Endothelial cell of umbilical vein (primary cell): ENCODE data around the gene CYP27C1. TPM values are rescaled to one million over a fixed set of nuclear protein-coding genes. Genes with fewer than 3 reads are reported as not detected.
"Not testable (repeated sequence)": the region's sequence is repeated elsewhere in the genome, so short reads cannot be mapped to it uniquely, and the experiment has no call there.

Experiments
- BruUV-seq: library from RNA; stranded (reverse); fragments of 400-500 nt; replicated peaks from 2 replicates; lab custom pipeline; 2021; lab: Mats Ljungman, UMichigan
- CTCF ChIA-PET: fragments of 300-600, 350-600 bp; sonication (Branson Sonifier 250); formaldehyde crosslinking; loops from one replicate; lab custom pipeline; 2021; ENCODE audit warnings: antibody characterized with exemption, inconsistent platforms; lab: Charles Lee
- POLR2A ChIA-PET: fragments of 300-600, 350-600 bp; sonication (Branson Sonifier 250); formaldehyde crosslinking; loops from one replicate; lab custom pipeline; 2021; ENCODE audit warnings: antibody characterized with exemption, inconsistent platforms; lab: Charles Lee
- DNase-seq: peaks from one replicate; pipeline ENCODE4 v3.0.0-alpha.2; 2011; ENCODE audit warnings: low read depth, low spot score
- FAIRE-seq: peaks from 2 replicates; lab custom pipeline; 2011; peaks lifted over from hg19 to GRCh38; lab: Jason Lieb, UNC
- H2AFZ ChIP-seq: 2 replicates; pipeline ENCODE4 v1.6.0; 2012; ENCODE audit warnings: low read depth, low read length, control low read depth, inconsistent platforms
- H3K27ac ChIP-seq: 2 replicates; pipeline ENCODE4 v1.5.1; 2011; ENCODE audit warnings: low read depth, mild to moderate bottlenecking, control low read depth, low read length, moderate library complexity; ENCODE audit not compliant: insufficient read depth
- H3K27me3 ChIP-seq, 2 experiments: 2 replicates each; pipeline versions ENCODE4 v1.6.0 to v1.6.1; 2011; ENCODE audit warnings: low read length in 2 of 2, mixed read lengths in 1 of 2; ENCODE audit not compliant: control insufficient read depth in 2 of 2, insufficient read depth in 2 of 2
- H3K36me3 ChIP-seq, 2 experiments: 2 replicates in 1 of 2; 3 replicates in 1 of 2; pipeline ENCODE4 v1.5.1; 2011; ENCODE audit warnings: low read length in 2 of 2, mild to moderate bottlenecking in 1 of 2, moderate library complexity in 1 of 2; ENCODE audit not compliant: control insufficient read depth in 2 of 2, insufficient read depth in 2 of 2; ENCODE audit errors: extremely low read depth in 1 of 2
- H3K4me1 ChIP-seq: 3 replicates; pipeline ENCODE4 v1.5.1; 2011; ENCODE audit warnings: mild to moderate bottlenecking, low read length; ENCODE audit not compliant: control insufficient read depth, insufficient read depth; ENCODE audit errors: extremely low read depth
- H3K4me2 ChIP-seq: 2 replicates; pipeline ENCODE4 v1.6.1; 2011; ENCODE audit warnings: low read length, control low read depth, mixed read lengths; ENCODE audit not compliant: insufficient read depth
- H3K4me3 ChIP-seq, 3 experiments: fragments of 200-600 bp in 1 of 3; sonication (generic), shearing (Covaris generic) in 1 of 3; replicated peaks in 1 of 3; 2 replicates each; pipeline ENCODE4 v1.5.1; 2011 to 2016; ENCODE audit warnings: control low read depth in 3 of 3, low read length in 3 of 3, mild to moderate bottlenecking in 2 of 3, inconsistent platforms in 1 of 3, low read depth in 1 of 3, moderate library complexity in 1 of 3; ENCODE audit not compliant: insufficient read depth in 1 of 3
- H3K79me2 ChIP-seq: 2 replicates; pipeline ENCODE4 v1.6.0; 2012; ENCODE audit warnings: low read length, inconsistent platforms; ENCODE audit not compliant: control insufficient read depth, insufficient read depth
- H3K9ac ChIP-seq: replicated peaks from 2 replicates; pipeline ENCODE3; 2011; ENCODE audit warnings: low read length, control low read depth; ENCODE audit not compliant: insufficient read depth; ENCODE audit errors: extremely low read depth
- H3K9me1 ChIP-seq: replicated peaks from 3 replicates; pipeline ENCODE4 v1.6.0; 2011; ENCODE audit warnings: mild to moderate bottlenecking, low read length; ENCODE audit not compliant: control insufficient read depth, insufficient read depth; ENCODE audit errors: extremely low read depth
- H3K9me3 ChIP-seq: replicated peaks from 2 replicates; pipeline ENCODE4 v1.5.1; 2012; ENCODE audit warnings: low read length, inconsistent platforms; ENCODE audit not compliant: control insufficient read depth, insufficient read depth
- H4K20me1 ChIP-seq: replicated peaks from 2 replicates; pipeline ENCODE3; 2011; ENCODE audit warnings: mild to moderate bottlenecking, low read length; ENCODE audit not compliant: control insufficient read depth, insufficient read depth; ENCODE audit errors: extremely low read depth
- CTCF ChIP-seq, 2 donors: IDR thresholded peaks; 1 replicate in 1 of 2; 2 replicates in 1 of 2; pipeline ENCODE4 v1.5.1; 2011; ENCODE audit warnings: low read length in 2 of 2, mild to moderate bottlenecking in 2 of 2, moderate library complexity in 2 of 2, control low read depth in 1 of 2, inconsistent platforms in 1 of 2, low read depth in 1 of 2; ENCODE audit not compliant: insufficient read depth in 1 of 2; ENCODE audit errors: extremely low read depth in 1 of 2
- EZH2 ChIP-seq: IDR thresholded peaks from 2 replicates; pipeline ENCODE4 v1.6.1; 2012; ENCODE audit warnings: borderline replicate concordance, low read depth, mild to moderate bottlenecking, moderate library complexity, low read length, inconsistent platforms; ENCODE audit not compliant: severe bottlenecking
- FOS ChIP-seq: IDR thresholded peaks from 2 replicates; pipeline ENCODE4 v1.6.1; 2011; ENCODE audit warnings: mild to moderate bottlenecking, low read length, moderate library complexity, borderline replicate concordance; ENCODE audit not compliant: insufficient read depth
- GATA2 ChIP-seq: IDR thresholded peaks from 2 replicates; pipeline ENCODE4 v1.7.0; 2011; ENCODE audit warnings: low read depth, mild to moderate bottlenecking, moderate library complexity, mixed read lengths, low read length; ENCODE audit not compliant: insufficient read length, insufficient read depth
- JUN ChIP-seq: IDR thresholded peaks from 2 replicates; pipeline ENCODE4 v1.6.1; 2011; ENCODE audit warnings: borderline replicate concordance, low read depth; ENCODE audit not compliant: insufficient read length, insufficient read depth
- MYC ChIP-seq: IDR thresholded peaks from one replicate; pipeline ENCODE4 v1.6.1; 2011; ENCODE audit warnings: mild to moderate bottlenecking, low read depth, low read length
- POLR2A ChIP-seq: IDR thresholded peaks from 2 replicates; pipeline ENCODE4 v1.6.1; 2012; ENCODE audit warnings: low read depth, mild to moderate bottlenecking, control low read depth, low read length
- POLR2AphosphoS5 ChIP-seq: IDR thresholded peaks from 2 replicates; pipeline ENCODE4 v1.6.1; 2012; ENCODE audit warnings: low read depth, mild to moderate bottlenecking, control low read depth, low read length, moderate library complexity; ENCODE audit not compliant: insufficient read depth
- dilution Hi-C: fragments of 300-500 bp; cut with MboI; formaldehyde crosslinking; loops from one replicate; pipeline ENCODE4 v1.15.0; 2019; ENCODE audit warnings: low sequenced_read_pairs; ENCODE audit not compliant: extremely low pct_ligation_motif_present
- intact Hi-C: fragments of 100-400 bp; cut with micrococcal nuclease; formaldehyde crosslinking; loops from one replicate; pipeline ENCODE4 v1.10.0; 2022
- polyA plus RNA-seq, 4 experiments: library from polyadenylated mRNA; depleted of rRNA in 3 of 4; stranded (reverse) in 3 of 4; unstranded in 1 of 4; fragments of >200 nt; gene quantifications; 2 replicates each; pipeline versions ENCODE4 v1.2.1 to v1.2.3, GENCODE V29; 2011 to 2012; ENCODE audit warnings: missing spikeins in 1 of 4
- total RNA-seq: library from RNA; stranded (reverse); gene quantifications from 2 replicates; pipeline ENCODE4 v1.2.3, GENCODE V29; 2021
- TF ChIP-seq, protein P1 (sequence below): IDR thresholded peaks from 2 replicates; pipeline ENCODE4 v1.6.1; 2011; ENCODE audit not compliant: insufficient read depth, insufficient read length

The CYP27C1 gene
- total and polyA plus RNA-seq, 2 donors (not counting 3 experiments of a cell fraction or from before 2014, with no cell fraction given), result not detected

DNA sequence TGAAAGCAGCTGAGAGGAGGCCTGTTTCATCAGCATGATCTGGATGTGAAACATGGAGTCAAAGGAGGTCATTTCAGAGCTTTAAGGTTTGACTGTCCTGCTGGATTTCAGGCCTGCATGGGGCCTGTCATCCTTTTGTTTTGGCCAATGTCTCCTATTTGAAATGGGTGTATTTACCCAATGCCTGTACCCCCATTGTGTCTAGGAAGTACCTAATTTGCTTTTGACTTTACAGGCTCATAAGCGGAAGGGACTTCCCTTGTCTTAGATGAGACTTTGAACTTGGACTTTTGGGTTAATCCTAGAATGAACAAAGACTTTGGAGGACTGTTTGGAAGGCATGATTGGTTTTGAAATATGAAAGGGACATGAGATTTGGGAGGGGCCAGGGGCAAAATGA, 19.3 kb upstream of the CYP27C1 start:
- no peaks in the 10 kb centered on the region for H3K9me1 ChIP-seq
- no peak overlapping the region for H3K27ac ChIP-seq
- no peak overlapping the region for H3K9ac ChIP-seq
- dilution Hi-C loops (no loop called here), intact Hi-C loops (no loop called here)
- DNase-seq (no peak), FAIRE-seq (no peak)
- H4K20me1 ChIP-seq, result no peaks in the 10 kb centered on the region
- no peak for TF ChIP-seq POLR2A
- TF ChIP-seq GATA2, result no peak
- no peak for TF ChIP-seq EZH2
- no peak for TF ChIP-seq FOS
- no peak for TF ChIP-seq POLR2AphosphoS5
- no peak for TF ChIP-seq JUN
- TF ChIP-seq CTCF (IDR thresholded peaks at IDR 0.05; ENCODE audit: extremely low read depth in 1 of 2, insufficient read depth in 1 of 2, low read depth in 1 of 2, low read length in 2 of 2), result no peak
- TF ChIP-seq MYC, result no peak
- TF ChIP-seq, protein P1, sequence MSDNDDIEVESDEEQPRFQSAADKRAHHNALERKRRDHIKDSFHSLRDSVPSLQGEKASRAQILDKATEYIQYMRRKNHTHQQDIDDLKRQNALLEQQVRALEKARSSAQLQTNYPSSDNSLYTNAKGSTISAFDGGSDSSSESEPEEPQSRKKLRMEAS, result no peak
- H3K9me3 ChIP-seq, result no peaks in the 10 kb centered on the region
- no peaks in the 10 kb centered on the region for H3K36me3 ChIP-seq
- BruUV-seq, result no TSS peak
- H3K4me3 ChIP-seq, result no peak overlapping the region
- ChIA-PET CTCF (no interaction called here), POLR2A (no interaction called here)
- H2AFZ ChIP-seq, result no peak overlapping the region
- H3K4me1 ChIP-seq, result no peaks in the 10 kb centered on the region
- H3K4me2 ChIP-seq, result no peak overlapping the region
- H3K79me2 ChIP-seq, result no peaks in the 10 kb centered on the region
- no peaks in the 10 kb centered on the region for H3K27me3 ChIP-seq

- H3K9me3 ChIP-seq, BruUV-seq, H3K4me3 ChIP-seq, H4K20me1 ChIP-seq, H2AFZ ChIP-seq, H3K4me2 ChIP-seq, POLR2A ChIA-PET, H3K36me3 ChIP-seq, H3K27me3 ChIP-seq, CTCF ChIA-PET, H3K9ac ChIP-seq, FAIRE-seq, H3K9me1 ChIP-seq, intact Hi-C loops, H3K4me1 ChIP-seq, H3K79me2 ChIP-seq, dilution Hi-C loops, H3K27ac ChIP-seq, DNase-seq: not testable (repeated sequence)
Observed at GRCh38 chr2:127237768-127238167, 17.7 kb upstream of the CYP27C1 start.
